PC-3 (cell line): ENCODE data around the gene TFF2. TPM values are rescaled to one million over a fixed set of nuclear protein-coding genes. Genes with fewer than 3 reads are reported as not detected.

Source experiments
- ATAC-seq: fragments of 200-7000 bp; cut with Tn5 transposase; 2 replicates; pipeline ENCODE4 v1.9.1; 2020; ENCODE audit warnings: mild to moderate bottlenecking, moderate library complexity
- BruUV-seq: library from RNA; stranded (reverse); fragments of 400-500 nt; replicated peaks from 2 replicates; lab custom pipeline; 2021; lab: Mats Ljungman, UMichigan
- CTCF ChIA-PET: fragments of 300-600 bp; sonication (Branson Sonifier 250); formaldehyde crosslinking; loops from one replicate; lab custom pipeline; 2022; ENCODE audit warnings: antibody characterized with exemption; lab: Charles Lee
- POLR2A ChIA-PET: fragments of 300-600 bp; sonication (Branson Sonifier 250); formaldehyde crosslinking; loops from one replicate; lab custom pipeline; 2022; ENCODE audit warnings: antibody characterized with exemption; ENCODE audit not compliant: unreplicated experiment; lab: Charles Lee
- DNase-seq: peaks from one replicate; pipeline ENCODE4 v3.0.0-alpha.2; 2015
- H2AFZ ChIP-seq: fragments of 300-600 bp; sonication (generic); 2 replicates; pipeline ENCODE4 v1.6.0; 2016; ENCODE audit warnings: antibody characterized with exemption, low read length
- H3F3A ChIP-seq: fragments of 300-600 bp; sonication (generic); one replicate; pipeline ENCODE4 v1.6.0; 2017; ENCODE audit warnings: antibody characterized with exemption, low read length, control low read depth, mild to moderate bottlenecking; ENCODE audit not compliant: unreplicated experiment
- H3K27ac ChIP-seq: fragments of 300-600 bp; sonication (generic); 2 replicates; pipeline ENCODE4 v1.5.1; 2016; ENCODE audit warnings: mild to moderate bottlenecking, low read length
- H3K27me3 ChIP-seq: fragments of 300-600 bp; sonication (generic); 2 replicates; pipeline ENCODE4 v1.6.1; 2016; ENCODE audit warnings: low read length, mixed read lengths
- H3K36me3 ChIP-seq: fragments of 300-600 bp; sonication (generic); 2 replicates; pipeline ENCODE4 v1.6.1; 2016; ENCODE audit warnings: low read depth, mixed run types, low read length, mixed read lengths
- H3K4me1 ChIP-seq: fragments of 300-600 bp; sonication (generic); 2 replicates; pipeline ENCODE4 v1.5.1; 2016; ENCODE audit warnings: low read length; ENCODE audit not compliant: insufficient read depth
- H3K4me2 ChIP-seq: fragments of 300-600 bp; sonication (generic); 2 replicates; pipeline ENCODE4 v1.6.0; 2016; ENCODE audit warnings: low read length
- H3K4me3 ChIP-seq: fragments of 300-600 bp; sonication (generic); 2 replicates; pipeline ENCODE4 v1.5.1; 2016; ENCODE audit warnings: mild to moderate bottlenecking, low read length, mixed read lengths
- H3K79me2 ChIP-seq: fragments of 300-600 bp; sonication (generic); 2 replicates; pipeline ENCODE4 v1.6.1; 2017; ENCODE audit warnings: low read length, mixed read lengths
- H3K9ac ChIP-seq: fragments of 300-600 bp; sonication (generic); 2 replicates; pipeline ENCODE4 v1.6.0; 2016; ENCODE audit warnings: mild to moderate bottlenecking, low read length
- H3K9me2 ChIP-seq: fragments of 300-600 bp; sonication (generic); replicated peaks from 2 replicates; pipeline ENCODE4 v1.6.1; 2016; ENCODE audit warnings: mixed run types, low read length, mixed read lengths
- H3K9me3 ChIP-seq: fragments of 300-600 bp; sonication (generic); 2 replicates; pipeline ENCODE4 v1.6.1; 2016; ENCODE audit warnings: low read length, mixed read lengths
- H4K20me1 ChIP-seq: fragments of 300-600 bp; sonication (generic); 2 replicates; pipeline ENCODE4 v1.6.1; 2016; ENCODE audit warnings: low read length, mixed read lengths
- CTCF ChIP-seq: fragments of 300-600 bp; sonication (generic); conservative IDR thresholded peaks from 2 replicates; pipeline ENCODE4 v1.5.1; 2017; ENCODE audit warnings: antibody characterized with exemption, low read depth, mild to moderate bottlenecking, low read length
- EZH2 ChIP-seq: fragments of 300-600 bp; sonication (generic); IDR thresholded peaks from one replicate; pipeline ENCODE4 v1.6.1; 2017; ENCODE audit warnings: antibody characterized with exemption, mild to moderate bottlenecking, low read length; ENCODE audit not compliant: unreplicated experiment
- EZH2phosphoT487 ChIP-seq: fragments of 300-600 bp; sonication (generic); IDR thresholded peaks from 2 replicates; pipeline ENCODE4 v1.6.1; 2018; ENCODE audit warnings: mild to moderate bottlenecking, antibody characterized with exemption, low read length, borderline replicate concordance
- intact Hi-C: fragments of 100-400 bp; cut with micrococcal nuclease; formaldehyde crosslinking; loops from 2 replicates; pipeline ENCODE4 v1.9.0; 2023
- total RNA-seq: library from RNA; depleted of rRNA; stranded (reverse); fragments of >200 nt; gene quantifications from 2 replicates; pipeline ENCODE4 v1.2.3, GENCODE V29; 2014

The TFF2 gene
- total RNA-seq, 1 experiment from 2014 or later, result 21.1 TPM

DNA sequence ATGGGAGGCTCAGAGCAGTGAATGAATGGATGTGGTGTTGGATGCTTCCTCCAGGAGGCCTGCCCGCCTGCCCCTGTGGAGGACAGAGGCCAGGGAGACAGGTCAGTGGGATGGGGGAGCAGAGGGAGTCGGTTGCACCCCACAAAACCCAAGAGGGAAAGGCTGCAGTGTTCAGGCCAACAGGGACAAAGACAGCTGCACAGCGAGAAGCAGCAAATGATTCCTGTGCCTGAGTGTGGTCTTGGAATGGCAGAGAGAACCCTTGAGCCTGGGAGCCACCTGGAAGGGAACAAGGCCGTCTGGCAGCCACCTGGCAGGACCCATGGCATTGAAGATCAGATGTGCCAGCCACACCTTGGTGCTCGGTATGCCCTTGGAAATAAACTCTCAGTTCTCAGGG lies 43.7 kb downstream of the TFF2 start:
- no peaks in the 10 kb centered on the region for H3K79me2 ChIP-seq
- no peaks in the 10 kb centered on the region for H3K27me3 ChIP-seq
- H3K9ac ChIP-seq, result no peak overlapping the region
- H2AFZ ChIP-seq, result no peak overlapping the region
- TF ChIP-seq CTCF (no peak), EZH2phosphoT487 (no peak), EZH2 (no peak)
- CTCF ChIA-PET, result interaction anchor here (1.6 kb wide), 1 partner anchor 60 kb away, joined by 3 read pairs; no protein-coding TSS in a partner anchor
- H3K27ac ChIP-seq, result no peak overlapping the region
- H3K9me2 ChIP-seq, result no peaks in the 10 kb centered on the region
- no peak for DNase-seq
- intact Hi-C loops, result loop anchor here (5.0 kb wide), 2 partner anchors 60 to 160 kb away; partner anchors contain the start of gene TFF1
- no peaks in the 10 kb centered on the region for H4K20me1 ChIP-seq
- no TSS peak for BruUV-seq
- H3F3A ChIP-seq, result no peaks in the 10 kb centered on the region
- POLR2A ChIA-PET, result no interaction called here
- H3K4me1 ChIP-seq, result peaks cover 6% of the 10 kb centered on the region; the same call in 1 of the 2 replicates
- H3K4me3 ChIP-seq, result no peak overlapping the region
- no peaks in the 10 kb centered on the region for H3K9me3 ChIP-seq
- no peaks in the 10 kb centered on the region for H3K36me3 ChIP-seq
- H3K4me2 ChIP-seq, result no peak overlapping the region
- no peak for ATAC-seq

GRCh38 chr21:42306366-42307035 lies 44.3 kb downstream of the TFF2 start:
- no peak for DNase-seq
- Histone ChIP-seq H3K79me2 (no peaks in the 10 kb centered on the region), H3K4me1 (peaks cover 6% of the 10 kb centered on the region; the same call in 1 of the 2 replicates), H4K20me1 (no peaks in the 10 kb centered on the region), H3K36me3 (no peaks in the 10 kb centered on the region), H3K9me3 (no peaks in the 10 kb centered on the region), H3F3A (no peaks in the 10 kb centered on the region), H3K4me3 (no peak overlapping the region), H3K27me3 (no peaks in the 10 kb centered on the region), H3K9me2 (no peaks in the 10 kb centered on the region), H2AFZ (no peak overlapping the region), H3K27ac (no peak overlapping the region), H3K4me2 (no peak overlapping the region), H3K9ac (no peak overlapping the region)
- ChIA-PET CTCF (no interaction called here), POLR2A (no interaction called here)
- BruUV-seq, result no TSS peak
- ATAC-seq, result no peak
- TF ChIP-seq CTCF (no peak), EZH2 (no peak), EZH2phosphoT487 (no peak)
- intact Hi-C loops, result loop anchor here (5.0 kb wide), 2 partner anchors 61 to 159 kb away; partner anchors contain the start of gene TFF1

- Histone ChIP-seq H3K4me2 (no peak overlapping the region), H3K9me2 (no peaks in the 10 kb centered on the region), H3K27me3 (no peaks in the 10 kb centered on the region), H3K4me1 (peaks cover 6% of the 10 kb centered on the region; the same call in 1 of the 2 replicates), H3F3A (no peaks in the 10 kb centered on the region), H3K4me3 (no peak overlapping the region), H3K36me3 (no peaks in the 10 kb centered on the region), H2AFZ (no peak overlapping the region), H3K9me3 (no peaks in the 10 kb centered on the region), H4K20me1 (no peaks in the 10 kb centered on the region), H3K9ac (no peak overlapping the region), H3K79me2 (no peaks in the 10 kb centered on the region), H3K27ac (no peak overlapping the region)
- ATAC-seq (no peak), DNase-seq (no peak)
- BruUV-seq, result no TSS peak
- ChIA-PET POLR2A (no interaction called here), CTCF (no interaction called here)
- TF ChIP-seq CTCF (no peak), EZH2 (no peak)
- intact Hi-C loops, result loop anchor here (5.0 kb wide), 2 partner anchors 62 to 158 kb away; partner anchors contain the start of gene TFF1
Observed at GRCh38 chr21:42305707-42306147, 45.1 kb downstream of the TFF2 start.
